ENCODE results near the gene CAB39L. TPM values are rescaled to one million over a fixed set of nuclear protein-coding genes. Genes with fewer than 3 reads are reported as not detected.

The CAB39L gene
- total and polyA plus RNA-seq, 4 donors = 1.8 to 5.1 (median 2.1) TPM

DNA sequence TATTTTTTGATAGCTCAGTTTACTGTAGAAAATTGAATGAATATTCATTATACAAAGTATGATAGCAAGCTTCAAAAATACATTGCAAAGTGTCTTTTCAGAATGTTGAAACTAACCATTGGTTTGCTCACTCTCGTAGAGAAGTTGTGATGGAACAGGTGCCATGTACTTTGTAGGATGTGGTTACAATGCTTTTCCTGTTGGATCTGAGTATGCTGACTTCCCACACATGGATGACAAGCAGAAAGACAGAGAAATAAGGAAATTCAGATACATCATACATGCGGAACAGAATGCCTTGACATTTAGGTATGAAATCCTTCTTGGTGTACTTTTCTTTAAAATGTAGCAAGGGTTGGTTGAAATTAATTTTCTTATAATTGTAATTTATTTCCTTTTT lies 165.7 kb downstream of the CAB39L start (continued):
- TF ChIP-seq, protein P1, sequence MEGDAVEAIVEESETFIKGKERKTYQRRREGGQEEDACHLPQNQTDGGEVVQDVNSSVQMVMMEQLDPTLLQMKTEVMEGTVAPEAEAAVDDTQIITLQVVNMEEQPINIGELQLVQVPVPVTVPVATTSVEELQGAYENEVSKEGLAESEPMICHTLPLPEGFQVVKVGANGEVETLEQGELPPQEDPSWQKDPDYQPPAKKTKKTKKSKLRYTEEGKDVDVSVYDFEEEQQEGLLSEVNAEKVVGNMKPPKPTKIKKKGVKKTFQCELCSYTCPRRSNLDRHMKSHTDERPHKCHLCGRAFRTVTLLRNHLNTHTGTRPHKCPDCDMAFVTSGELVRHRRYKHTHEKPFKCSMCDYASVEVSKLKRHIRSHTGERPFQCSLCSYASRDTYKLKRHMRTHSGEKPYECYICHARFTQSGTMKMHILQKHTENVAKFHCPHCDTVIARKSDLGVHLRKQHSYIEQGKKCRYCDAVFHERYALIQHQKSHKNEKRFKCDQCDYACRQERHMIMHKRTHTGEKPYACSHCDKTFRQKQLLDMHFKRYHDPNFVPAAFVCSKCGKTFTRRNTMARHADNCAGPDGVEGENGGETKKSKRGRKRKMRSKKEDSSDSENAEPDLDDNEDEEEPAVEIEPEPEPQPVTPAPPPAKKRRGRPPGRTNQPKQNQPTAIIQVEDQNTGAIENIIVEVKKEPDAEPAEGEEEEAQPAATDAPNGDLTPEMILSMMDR (IDR thresholded peaks at IDR 0.05; ENCODE audit: low read depth, low read length, missing input control) = no peak
- TF ChIP-seq, protein P2, sequence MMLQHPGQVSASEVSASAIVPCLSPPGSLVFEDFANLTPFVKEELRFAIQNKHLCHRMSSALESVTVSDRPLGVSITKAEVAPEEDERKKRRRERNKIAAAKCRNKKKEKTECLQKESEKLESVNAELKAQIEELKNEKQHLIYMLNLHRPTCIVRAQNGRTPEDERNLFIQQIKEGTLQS (IDR thresholded peaks at IDR 0.05) = no peak
- TF ChIP-seq RAD21 (IDR thresholded peaks at IDR 0.05) (no peak), RXRA (IDR thresholded peaks at IDR 0.05) (no peak), HNF4G (IDR thresholded peaks at IDR 0.05) (no peak), SP1 (IDR thresholded peaks at IDR 0.05) (no peak), FOXA2 (IDR thresholded peaks at IDR 0.05) (no peak)
- TF ChIP-seq, protein P3, sequence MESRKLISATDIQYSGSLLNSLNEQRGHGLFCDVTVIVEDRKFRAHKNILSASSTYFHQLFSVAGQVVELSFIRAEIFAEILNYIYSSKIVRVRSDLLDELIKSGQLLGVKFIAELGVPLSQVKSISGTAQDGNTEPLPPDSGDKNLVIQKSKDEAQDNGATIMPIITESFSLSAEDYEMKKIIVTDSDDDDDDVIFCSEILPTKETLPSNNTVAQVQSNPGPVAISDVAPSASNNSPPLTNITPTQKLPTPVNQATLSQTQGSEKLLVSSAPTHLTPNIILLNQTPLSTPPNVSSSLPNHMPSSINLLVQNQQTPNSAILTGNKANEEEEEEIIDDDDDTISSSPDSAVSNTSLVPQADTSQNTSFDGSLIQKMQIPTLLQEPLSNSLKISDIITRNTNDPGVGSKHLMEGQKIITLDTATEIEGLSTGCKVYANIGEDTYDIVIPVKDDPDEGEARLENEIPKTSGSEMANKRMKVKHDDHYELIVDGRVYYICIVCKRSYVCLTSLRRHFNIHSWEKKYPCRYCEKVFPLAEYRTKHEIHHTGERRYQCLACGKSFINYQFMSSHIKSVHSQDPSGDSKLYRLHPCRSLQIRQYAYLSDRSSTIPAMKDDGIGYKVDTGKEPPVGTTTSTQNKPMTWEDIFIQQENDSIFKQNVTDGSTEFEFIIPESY (IDR thresholded peaks at IDR 0.05) = no peak

DNA sequence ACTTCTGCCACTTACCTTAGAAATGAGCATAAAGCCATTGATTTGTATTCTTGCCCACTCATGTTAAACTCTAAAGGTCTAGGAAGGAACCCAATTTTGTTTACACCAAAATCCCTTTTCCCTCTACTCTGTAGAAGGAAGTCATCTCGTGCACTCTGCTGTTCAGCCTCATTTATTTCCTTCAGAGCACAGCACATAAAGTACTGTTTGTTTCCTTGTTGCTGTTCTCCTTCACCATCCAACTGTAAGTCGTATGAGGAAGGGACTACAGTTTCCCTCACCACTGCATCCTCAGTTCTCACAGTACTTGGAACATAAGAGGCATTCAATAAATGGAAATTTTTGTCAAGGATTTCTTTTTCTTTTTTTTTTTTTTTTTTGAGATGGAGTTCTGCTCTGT lies 171.6 kb downstream of the CAB39L start:
- TF ChIP-seq SP1 (IDR thresholded peaks at IDR 0.05) (no peak), FOXA2 (IDR thresholded peaks at IDR 0.05) (no peak), RAD21 (IDR thresholded peaks at IDR 0.05) (no peak), RXRA (IDR thresholded peaks at IDR 0.05) (no peak), YY1 (IDR thresholded peaks at IDR 0.05) (no peak), TAF1 (conservative IDR thresholded peaks at IDR 0.05) (no peak), JUND (IDR thresholded peaks at IDR 0.05) (no peak), EGR1 (IDR thresholded peaks at IDR 0.05; ENCODE audit: low read depth in 2 of 2) (no peak), HNF4A (conservative IDR thresholded peaks at IDR 0.05) (no peak), HNF4G (IDR thresholded peaks at IDR 0.05) (no peak), FOXA1 (IDR thresholded peaks at IDR 0.05) (no peak), GABPA (IDR thresholded peaks at IDR 0.05 in 1 of 2, conservative IDR thresholded peaks at IDR 0.05 in 1 of 2) (no peak), NR2F2 (IDR thresholded peaks at IDR 0.05) (no peak)
- TF ChIP-seq, protein P4, sequence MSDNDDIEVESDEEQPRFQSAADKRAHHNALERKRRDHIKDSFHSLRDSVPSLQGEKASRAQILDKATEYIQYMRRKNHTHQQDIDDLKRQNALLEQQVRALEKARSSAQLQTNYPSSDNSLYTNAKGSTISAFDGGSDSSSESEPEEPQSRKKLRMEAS (IDR thresholded peaks at IDR 0.05) = no peak
- TF ChIP-seq, protein P1 (IDR thresholded peaks at IDR 0.05; ENCODE audit: low read depth, low read length, missing input control) = no peak
- TF ChIP-seq, protein P3 (IDR thresholded peaks at IDR 0.05) = no peak
- TF ChIP-seq, protein P5, sequence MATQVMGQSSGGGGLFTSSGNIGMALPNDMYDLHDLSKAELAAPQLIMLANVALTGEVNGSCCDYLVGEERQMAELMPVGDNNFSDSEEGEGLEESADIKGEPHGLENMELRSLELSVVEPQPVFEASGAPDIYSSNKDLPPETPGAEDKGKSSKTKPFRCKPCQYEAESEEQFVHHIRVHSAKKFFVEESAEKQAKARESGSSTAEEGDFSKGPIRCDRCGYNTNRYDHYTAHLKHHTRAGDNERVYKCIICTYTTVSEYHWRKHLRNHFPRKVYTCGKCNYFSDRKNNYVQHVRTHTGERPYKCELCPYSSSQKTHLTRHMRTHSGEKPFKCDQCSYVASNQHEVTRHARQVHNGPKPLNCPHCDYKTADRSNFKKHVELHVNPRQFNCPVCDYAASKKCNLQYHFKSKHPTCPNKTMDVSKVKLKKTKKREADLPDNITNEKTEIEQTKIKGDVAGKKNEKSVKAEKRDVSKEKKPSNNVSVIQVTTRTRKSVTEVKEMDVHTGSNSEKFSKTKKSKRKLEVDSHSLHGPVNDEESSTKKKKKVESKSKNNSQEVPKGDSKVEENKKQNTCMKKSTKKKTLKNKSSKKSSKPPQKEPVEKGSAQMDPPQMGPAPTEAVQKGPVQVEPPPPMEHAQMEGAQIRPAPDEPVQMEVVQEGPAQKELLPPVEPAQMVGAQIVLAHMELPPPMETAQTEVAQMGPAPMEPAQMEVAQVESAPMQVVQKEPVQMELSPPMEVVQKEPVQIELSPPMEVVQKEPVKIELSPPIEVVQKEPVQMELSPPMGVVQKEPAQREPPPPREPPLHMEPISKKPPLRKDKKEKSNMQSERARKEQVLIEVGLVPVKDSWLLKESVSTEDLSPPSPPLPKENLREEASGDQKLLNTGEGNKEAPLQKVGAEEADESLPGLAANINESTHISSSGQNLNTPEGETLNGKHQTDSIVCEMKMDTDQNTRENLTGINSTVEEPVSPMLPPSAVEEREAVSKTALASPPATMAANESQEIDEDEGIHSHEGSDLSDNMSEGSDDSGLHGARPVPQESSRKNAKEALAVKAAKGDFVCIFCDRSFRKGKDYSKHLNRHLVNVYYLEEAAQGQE (IDR thresholded peaks at IDR 0.05) = no peak
- TF ChIP-seq, protein P2 (IDR thresholded peaks at IDR 0.05) = no peak
- Histone ChIP-seq H3K4me3 (ENCODE audit: low read depth in 1 of 3, low read length in 3 of 3) (no peak overlapping the region), H3K36me3 (ENCODE audit: control insufficient read depth in 4 of 4, insufficient read depth in 3 of 4, low read depth in 1 of 4, low read length in 3 of 4) (peaks cover 2 to 10% (median 6%) of the 10 kb centered on the region in 4 donors), H3K9me3 (ENCODE audit: control insufficient read depth in 4 of 4, low read length in 3 of 4) (no peaks in the 10 kb centered on the region), H3K9ac (ENCODE audit: low read depth in 1 of 2, low read length in 2 of 2) (no peak overlapping the region), H3K27me3 (ENCODE audit: control insufficient read depth in 4 of 4, insufficient read depth in 4 of 4, low read length in 3 of 4) (no peaks in the 10 kb centered on the region), H3K27ac (ENCODE audit: low read depth in 1 of 2, low read length in 2 of 2) (no peak overlapping the region), H3K4me1 (ENCODE audit: control insufficient read depth in 4 of 4, insufficient read depth in 4 of 4, low read length in 3 of 4) (no peaks in the 10 kb centered on the region)
- DNase-seq (ENCODE audit: low spot score) = no peak
- WGBS = 65% methylated on average over 2 of the region's 2 CpGs

Data from liver (tissue), 9 donors.